HepG2 (cell line): Measurements from ENCODE around the gene ATOSB.

Experiments used
- BHLHE40 ChIP-seq: IDR thresholded peaks from 2 replicates; pipeline ENCODE4 v1.6.1; 2011; ENCODE audit warnings: low read length, improper control_type of control experiment
- CBFB ChIP-seq: sonication (generic); formaldehyde crosslinking; IDR thresholded peaks from 2 replicates; pipeline ENCODE4 v1.4.0; 2020; ENCODE audit warnings: missing genetic modification reagents
- EP300 ChIP-seq, 3 experiments: sonication (generic) in 1 of 3; formaldehyde crosslinking in 1 of 3; IDR thresholded peaks; 2 replicates each; pipeline versions ENCODE4 v1.5.1 to v1.6.1; 2011 to 2020; ENCODE audit warnings: low read depth in 2 of 3, low read length in 2 of 3, borderline replicate concordance in 1 of 3, improper control_type of control experiment in 1 of 3, mild to moderate bottlenecking in 1 of 3, missing genetic modification reagents in 1 of 3, moderate library complexity in 1 of 3
- FOXA1 ChIP-seq, 2 experiments: fragments of 450-650 bp in 1 of 2; sonication (generic) in 1 of 2; formaldehyde crosslinking in 1 of 2; IDR thresholded peaks; 2 replicates each; pipeline versions ENCODE4 v1.4.0 to v1.6.1; 2016 to 2020; ENCODE audit warnings: missing genetic modification reagents in 1 of 2
- GTF2F1 ChIP-seq: fragments of 150-350 bp; IDR thresholded peaks from 2 replicates; pipeline ENCODE4 v1.6.1; 2014; ENCODE audit warnings: low read length
- HDAC2 ChIP-seq: sonication (generic); formaldehyde crosslinking; IDR thresholded peaks from 2 replicates; pipeline ENCODE4 v1.4.0; 2020; ENCODE audit warnings: missing genetic modification reagents
- MAFK ChIP-seq, 2 experiments: IDR thresholded peaks in 1 of 2; conservative IDR thresholded peaks in 1 of 2; 2 replicates each; pipeline ENCODE4 v1.6.1; 2011; ENCODE audit warnings: improper control_type of control experiment in 2 of 2, low read length in 2 of 2
- MAX ChIP-seq: IDR thresholded peaks from 2 replicates; pipeline ENCODE4 v1.6.1; 2012; ENCODE audit warnings: inconsistent platforms
- NR3C1 ChIP-seq: sonication (generic); formaldehyde crosslinking; IDR thresholded peaks from 2 replicates; pipeline ENCODE4 v1.4.0; 2020; ENCODE audit warnings: missing genetic modification reagents
- RFX3 ChIP-seq: IDR thresholded peaks from 2 replicates; pipeline ENCODE4 v1.6.1; 2016; ENCODE audit warnings: missing biosample characterization, missing genetic modification reagents
- ZBTB8A ChIP-seq: sonication (generic); formaldehyde crosslinking; IDR thresholded peaks from 2 replicates; pipeline ENCODE4 v1.4.0; 2020; ENCODE audit warnings: mild to moderate bottlenecking, low read depth, missing genetic modification reagents, borderline replicate concordance
- ZNF616 ChIP-seq: sonication (generic); formaldehyde crosslinking; IDR thresholded peaks from 2 replicates; pipeline ENCODE4 v1.5.0; 2020; ENCODE audit warnings: low read depth, mild to moderate bottlenecking, missing genetic modification reagents
- ZSCAN9 ChIP-seq: IDR thresholded peaks from 2 replicates; pipeline ENCODE4 v1.6.1; 2016; ENCODE audit warnings: borderline replicate concordance

GRCh38 chr9:35054185-35054835, 61.4 kb downstream of the ATOSB start:
- TF ChIP-seq MAX (no peak), BHLHE40 (no peak), NR3C1 (CRISPR knock-in tag) (no peak), FOXA1 (IDR thresholded peaks at IDR 0.05) (no peak), FOXA1 (CRISPR knock-in tag; IDR thresholded peaks at IDR 0.05) (no peak), CBFB (CRISPR knock-in tag) (no peak), HDAC2 (CRISPR knock-in tag) (no peak), ZSCAN9 (CRISPR knock-in tag) (no peak), MAFK (conservative IDR thresholded peaks at IDR 0.05 in 1 of 2, IDR thresholded peaks at IDR 0.05 in 1 of 2; ENCODE audit: low read length in 2 of 2) (no peak), RFX3 (no peak), ZBTB8A (no peak), EP300 (IDR thresholded peaks at IDR 0.05; ENCODE audit: low read depth in 2 of 2, low read length in 2 of 2) (no peak), EP300 (CRISPR knock-in tag; IDR thresholded peaks at IDR 0.05; ENCODE audit: borderline replicate concordance) (no peak), GTF2F1 (no peak), ZNF616 (CRISPR knock-in tag) (no peak)
